ENCODE results near the gene CHP1. TPM values are rescaled to one million over a fixed set of nuclear protein-coding genes. Genes with fewer than 3 reads are reported as not detected.
"Not testable (repeated sequence)": the region's sequence is repeated elsewhere in the genome, so short reads cannot be mapped to it uniquely, and the experiment has no call there.

CHP1 gene
- total RNA-seq, 1 experiment from 2014 or later = 91.1 TPM

GRCh38 chr15:41259546-41260189, 28.6 kb downstream of the CHP1 start:
- ChIA-PET POLR2A (interaction anchor here (1.0 to 2.6 kb wide), 7 partner anchors 11 to 29 kb away, joined by 3 to 11 read pairs (median 4); partner anchors contain the start of genes CHP1 and EXD1), CTCF (interaction anchor here (0.6 kb wide), 1 partner anchor 51 kb away, joined by 5 read pairs; no protein-coding TSS in a partner anchor)
- no peak overlapping the region for H3K4me3 Mint-ChIP-seq (ENCODE audit: unreplicated experiment)
- H3K27ac Mint-ChIP-seq (ENCODE audit: low read depth, unreplicated experiment) = no peak overlapping the region
- TF ChIP-seq CTCF (IDR thresholded peaks at IDR 0.05; ENCODE audit: unreplicated experiment) = no peak
- intact Hi-C loops (cut with micrococcal nuclease) = no loop called here
- BruUV-seq (replicated peaks) = no TSS peak
- peaks cover 66% of the 10 kb centered on the region for H3K36me3 Mint-ChIP-seq (ENCODE audit: insufficient read depth, unreplicated experiment)
- peaks cover 22% of the 10 kb centered on the region for H3K4me1 Mint-ChIP-seq (ENCODE audit: insufficient read depth, unreplicated experiment)
- DNase-seq (ENCODE audit: unreplicated experiment) = no peak
- no peaks in the 10 kb centered on the region for H3K9me3 Mint-ChIP-seq (ENCODE audit: unreplicated experiment)
- H3K27me3 Mint-ChIP-seq (ENCODE audit: insufficient read depth, unreplicated experiment) = no peaks in the 10 kb centered on the region

GRCh38 chr15:41260924-41261323, 29.9 kb downstream of the CHP1 start:
- intact Hi-C loops (cut with micrococcal nuclease); DNase-seq (ENCODE audit: unreplicated experiment); H3K9me3 Mint-ChIP-seq (ENCODE audit: unreplicated experiment); BruUV-seq (replicated peaks); H3K27ac Mint-ChIP-seq (ENCODE audit: low read depth, unreplicated experiment); H3K27me3 Mint-ChIP-seq (ENCODE audit: insufficient read depth, unreplicated experiment); CTCF ChIA-PET; H3K4me3 Mint-ChIP-seq (ENCODE audit: unreplicated experiment); POLR2A ChIA-PET: not testable (repeated sequence)
- Mint-ChIP-seq H3K4me1 (ENCODE audit: insufficient read depth, unreplicated experiment) (peaks cover 22% of the 10 kb centered on the region), H3K36me3 (ENCODE audit: insufficient read depth, unreplicated experiment) (peaks cover 65% of the 10 kb centered on the region)

GRCh38 chr15:41262571-41262970, 31.5 kb downstream of the CHP1 start:
- no peak for TF ChIP-seq CTCF (IDR thresholded peaks at IDR 0.05; ENCODE audit: unreplicated experiment)
- BruUV-seq (replicated peaks) = no TSS peak

GRCh38 chr15:41263891-41264351, 32.9 kb downstream of the CHP1 start:
- peaks cover 65% of the 10 kb centered on the region for H3K36me3 Mint-ChIP-seq (ENCODE audit: insufficient read depth, unreplicated experiment)
- no peak overlapping the region for H3K4me3 Mint-ChIP-seq (ENCODE audit: unreplicated experiment)
- intact Hi-C loops (cut with micrococcal nuclease) = no loop called here
- H3K27me3 Mint-ChIP-seq (ENCODE audit: insufficient read depth, unreplicated experiment) = no peaks in the 10 kb centered on the region
- H3K4me1 Mint-ChIP-seq (ENCODE audit: insufficient read depth, unreplicated experiment) = peaks cover 10% of the 10 kb centered on the region
- TF ChIP-seq CTCF (IDR thresholded peaks at IDR 0.05; ENCODE audit: unreplicated experiment) = no peak
- POLR2A ChIA-PET = interaction anchor here (0.6 to 2.0 kb wide), 2 partner anchors 10 to 19 kb away, joined by 3 to 7 read pairs; no protein-coding TSS in a partner anchor
- H3K27ac Mint-ChIP-seq (ENCODE audit: low read depth, unreplicated experiment) = peak overlapping the region; percentile 51
- CTCF ChIA-PET = no interaction called here
- DNase-seq (ENCODE audit: unreplicated experiment) = peak; percentile 25
- BruUV-seq (replicated peaks) = no TSS peak
- no peaks in the 10 kb centered on the region for H3K9me3 Mint-ChIP-seq (ENCODE audit: unreplicated experiment)

More at GRCh38 chr15:41262571-41262970, 31.5 kb downstream of the CHP1 start:
- Mint-ChIP-seq H3K36me3 (ENCODE audit: insufficient read depth, unreplicated experiment) (peaks cover 70% of the 10 kb centered on the region), H3K4me1 (ENCODE audit: insufficient read depth, unreplicated experiment) (peaks cover 16% of the 10 kb centered on the region), H3K4me3 (ENCODE audit: unreplicated experiment) (no peak overlapping the region), H3K27me3 (ENCODE audit: insufficient read depth, unreplicated experiment) (no peaks in the 10 kb centered on the region), H3K9me3 (ENCODE audit: unreplicated experiment) (no peaks in the 10 kb centered on the region), H3K27ac (ENCODE audit: low read depth, unreplicated experiment) (no peak overlapping the region)
- ChIA-PET CTCF (interaction anchor here (0.8 kb wide), 1 partner anchor 32 kb away, joined by 3 read pairs; the partner anchor contains the start of genes CHP1 and EXD1), POLR2A (interaction anchor here (0.6 to 2.0 kb wide), 3 partner anchors 13 to 31 kb away, joined by 3 to 7 read pairs (median 4); no protein-coding TSS in a partner anchor)
- DNase-seq (ENCODE audit: unreplicated experiment) = no peak
- intact Hi-C loops (cut with micrococcal nuclease) = no loop called here
